GM23338 (cell line): ENCODE results near the gene PLEKHG4. TPM values are rescaled to one million over a fixed set of nuclear protein-coding genes. Genes with fewer than 3 reads are reported as not detected.

Source experiments
- ATAC-seq: fragments of 200-7000 bp; cut with Tn5 transposase; 3 replicates; pipeline ENCODE4 v1.9.1; 2020
- DNase-seq: peaks from one replicate; pipeline ENCODE4 v3.0.0-alpha.2; 2015; ENCODE audit warnings: low spot score
- H2AFZ ChIP-seq: fragments of 200-600 bp; sonication (generic); 2 replicates; pipeline ENCODE4 v1.8.0; 2016; ENCODE audit warnings: antibody characterized with exemption, mild to moderate bottlenecking, moderate library complexity
- H3F3A ChIP-seq: fragments of 200-600 bp; sonication (generic); replicated peaks from 2 replicates; pipeline ENCODE4 v1.8.0; 2017; ENCODE audit warnings: antibody characterized with exemption, mixed run types, low read depth
- H3K27ac ChIP-seq: fragments of 200-600 bp; sonication (generic); 2 replicates; pipeline ENCODE4 v1.6.1; 2016; ENCODE audit warnings: low read depth
- H3K27me3 ChIP-seq: fragments of 200-600 bp; sonication (generic); 2 replicates; pipeline ENCODE4 v1.8.0; 2016; ENCODE audit warnings: mild to moderate bottlenecking, mixed run types, moderate library complexity; ENCODE audit not compliant: insufficient read depth
- H3K36me3 ChIP-seq: fragments of 200-600 bp; sonication (generic); 2 replicates; pipeline ENCODE4 v1.8.0; 2016; ENCODE audit warnings: mild to moderate bottlenecking; ENCODE audit not compliant: insufficient read depth
- H3K4me1 ChIP-seq: fragments of 200-600 bp; sonication (generic); 2 replicates; pipeline ENCODE4 v1.8.0; 2016; ENCODE audit warnings: mild to moderate bottlenecking, moderate library complexity; ENCODE audit not compliant: insufficient read depth
- H3K4me2 ChIP-seq: fragments of 200-600 bp; sonication (generic); 2 replicates; pipeline ENCODE4 v1.7.1; 2017; ENCODE audit warnings: mixed run types
- H3K4me3 ChIP-seq: fragments of 200-600 bp; sonication (generic); 2 replicates; pipeline ENCODE4 v1.6.1; 2016; ENCODE audit warnings: mixed run types
- H3K79me2 ChIP-seq: fragments of 200-600 bp; sonication (generic); replicated peaks from 2 replicates; pipeline ENCODE4 v1.8.0; 2017; ENCODE audit warnings: mild to moderate bottlenecking; ENCODE audit not compliant: insufficient read depth
- H3K9me2 ChIP-seq: fragments of 200-600 bp; sonication (generic); 2 replicates; pipeline ENCODE4 v1.8.0; 2017; ENCODE audit not compliant: insufficient read depth
- H4K20me1 ChIP-seq: fragments of 200-600 bp; sonication (generic); replicated peaks from 2 replicates; pipeline ENCODE4 v1.8.0; 2017; ENCODE audit warnings: mild to moderate bottlenecking; ENCODE audit not compliant: insufficient read depth
- H3K27ac Mint-ChIP-seq: 2 replicates; pipeline ENCODE4 v1.8.0; 2020; ENCODE audit warnings: inconsistent platforms, mild to moderate bottlenecking, moderate library complexity, mixed read lengths
- H3K27me3 Mint-ChIP-seq: 3 replicates; pipeline ENCODE4 v1.8.0; 2022; ENCODE audit warnings: low read depth, mild to moderate bottlenecking, moderate library complexity, mixed read lengths, inconsistent platforms; ENCODE audit not compliant: insufficient read depth, poor library complexity
- H3K36me3 Mint-ChIP-seq: 3 replicates; pipeline ENCODE4 v1.8.0; 2021; ENCODE audit warnings: low read depth, mild to moderate bottlenecking, inconsistent platforms, moderate library complexity, mixed read lengths
- H3K4me1 Mint-ChIP-seq: 3 replicates; pipeline ENCODE4 v1.8.0; 2020; ENCODE audit warnings: mild to moderate bottlenecking, inconsistent platforms, mixed read lengths
- H3K4me3 Mint-ChIP-seq: 3 replicates; pipeline ENCODE4 v1.8.0; 2021; ENCODE audit warnings: moderate library complexity, mild to moderate bottlenecking, inconsistent platforms, mixed read lengths
- H3K9me3 Mint-ChIP-seq: 3 replicates; pipeline ENCODE4 v1.8.0; 2020; ENCODE audit warnings: moderate library complexity, mild to moderate bottlenecking, inconsistent platforms, mixed read lengths
- CREB1 ChIP-seq: fragments of 250-450 bp; sonication (Bioruptor Pico); IDR thresholded peaks from 2 replicates; pipeline ENCODE4 v1.5.0; 2020; ENCODE audit warnings: low read depth, mild to moderate bottlenecking, moderate library complexity
- EZH2 ChIP-seq: fragments of 200-600 bp; sonication (generic); IDR thresholded peaks from one replicate; pipeline ENCODE4 v1.8.0; 2017; ENCODE audit warnings: antibody characterized with exemption, mild to moderate bottlenecking, low read depth; ENCODE audit not compliant: unreplicated experiment
- EZH2phosphoT487 ChIP-seq: fragments of 200-600 bp; sonication (generic); IDR thresholded peaks from one replicate; pipeline ENCODE4 v1.8.1; 2018; ENCODE audit warnings: antibody characterized with exemption; ENCODE audit not compliant: unreplicated experiment
- JUNB ChIP-seq: IDR thresholded peaks from one replicate; pipeline ENCODE4 v1.6.1; 2016; ENCODE audit warnings: antibody characterized with exemption; ENCODE audit not compliant: unreplicated experiment
- NANOG ChIP-seq: IDR thresholded peaks from 2 replicates; pipeline ENCODE4 v1.6.1; 2016; ENCODE audit warnings: antibody characterized with exemption, borderline replicate concordance
- POLR2AphosphoS5 ChIP-seq: IDR thresholded peaks from 2 replicates; pipeline ENCODE4 v1.6.1; 2016; ENCODE audit warnings: antibody characterized with exemption, low read depth
- REST ChIP-seq: IDR thresholded peaks from one replicate; pipeline ENCODE4 v1.6.1; 2018; ENCODE audit warnings: antibody characterized with exemption; ENCODE audit not compliant: unreplicated experiment
- STAT1 ChIP-seq: IDR thresholded peaks from one replicate; pipeline ENCODE4 v1.6.1; 2016; ENCODE audit warnings: antibody characterized with exemption; ENCODE audit not compliant: unreplicated experiment
- ZNF114 ChIP-seq: fragments of 250-450 bp; sonication (Bioruptor Pico); IDR thresholded peaks from 2 replicates; pipeline ENCODE4 v1.5.0; 2020; ENCODE audit warnings: mild to moderate bottlenecking, moderate library complexity
- ZNF331 ChIP-seq: fragments of 250-450 bp; sonication (Bioruptor Pico); IDR thresholded peaks from 2 replicates; pipeline ENCODE4 v1.5.0; 2020; ENCODE audit warnings: low read depth, mild to moderate bottlenecking, moderate library complexity
- polyA plus RNA-seq: library from polyadenylated mRNA; unstranded; fragments of >200 nt; fragmentation: Nextera tagmentation; extraction: Ambion mirVana; gene quantifications from 2 replicates; pipeline ENCODE4 v1.2.1, GENCODE V29; 2016
- total RNA-seq: library from RNA; depleted of rRNA; stranded (reverse); fragments of >200 nt; shearing (Covaris generic); gene quantifications from 2 replicates; pipeline ENCODE4 v1.2.3, GENCODE V29; 2014
- TF ChIP-seq, protein P1 (sequence below), 2 experiments: fragments of 200-600 bp in 1 of 2; sonication (generic) in 1 of 2; conservative IDR thresholded peaks; 2 replicates each; pipeline versions ENCODE4 v1.5.1 to v1.6.1; 2016 to 2017; ENCODE audit warnings: antibody characterized with exemption in 2 of 2, low read depth in 2 of 2, mild to moderate bottlenecking in 2 of 2, moderate library complexity in 1 of 2
- TF ChIP-seq, protein P2 (sequence below): IDR thresholded peaks from 2 replicates; pipeline ENCODE4 v1.6.1; 2016; ENCODE audit warnings: antibody characterized with exemption
- TF ChIP-seq, protein P3 (sequence below): fragments of 250-450 bp; sonication (Bioruptor Pico); IDR thresholded peaks from 2 replicates; pipeline ENCODE4 v1.5.0; 2020; ENCODE audit warnings: mild to moderate bottlenecking, moderate library complexity

PLEKHG4 gene
- total and polyA plus RNA-seq, 2 experiments from 2014 or later = 3.2 to 10.3 TPM

GRCh38 chr16:67329901-67330300 is 50.6 kb downstream of the PLEKHG4 start:
- no peaks in the 10 kb centered on the region for H4K20me1 ChIP-seq
- no peaks in the 10 kb centered on the region for H3K79me2 ChIP-seq
- ATAC-seq = no peak
- no peak overlapping the region for H3K27ac Mint-ChIP-seq
- H3K4me2 ChIP-seq = no peak overlapping the region
- no peaks in the 10 kb centered on the region for H3K36me3 ChIP-seq
- H3K27me3 Mint-ChIP-seq = peaks cover 16% of the 10 kb centered on the region
- no peak for DNase-seq
- no peaks in the 10 kb centered on the region; the same call in 1 of the 2 replicates for H3K4me1 ChIP-seq
- no peak overlapping the region for H2AFZ ChIP-seq
- no peak for TF ChIP-seq REST
- no peak for TF ChIP-seq JUNB
- TF ChIP-seq STAT1 = no peak
- no peak for TF ChIP-seq NANOG
- TF ChIP-seq, protein P1, sequence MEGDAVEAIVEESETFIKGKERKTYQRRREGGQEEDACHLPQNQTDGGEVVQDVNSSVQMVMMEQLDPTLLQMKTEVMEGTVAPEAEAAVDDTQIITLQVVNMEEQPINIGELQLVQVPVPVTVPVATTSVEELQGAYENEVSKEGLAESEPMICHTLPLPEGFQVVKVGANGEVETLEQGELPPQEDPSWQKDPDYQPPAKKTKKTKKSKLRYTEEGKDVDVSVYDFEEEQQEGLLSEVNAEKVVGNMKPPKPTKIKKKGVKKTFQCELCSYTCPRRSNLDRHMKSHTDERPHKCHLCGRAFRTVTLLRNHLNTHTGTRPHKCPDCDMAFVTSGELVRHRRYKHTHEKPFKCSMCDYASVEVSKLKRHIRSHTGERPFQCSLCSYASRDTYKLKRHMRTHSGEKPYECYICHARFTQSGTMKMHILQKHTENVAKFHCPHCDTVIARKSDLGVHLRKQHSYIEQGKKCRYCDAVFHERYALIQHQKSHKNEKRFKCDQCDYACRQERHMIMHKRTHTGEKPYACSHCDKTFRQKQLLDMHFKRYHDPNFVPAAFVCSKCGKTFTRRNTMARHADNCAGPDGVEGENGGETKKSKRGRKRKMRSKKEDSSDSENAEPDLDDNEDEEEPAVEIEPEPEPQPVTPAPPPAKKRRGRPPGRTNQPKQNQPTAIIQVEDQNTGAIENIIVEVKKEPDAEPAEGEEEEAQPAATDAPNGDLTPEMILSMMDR (conservative IDR thresholded peaks at IDR 0.05; ENCODE audit: low read depth in 2 of 2) = no peak
- no peak for TF ChIP-seq EZH2phosphoT487
- no peak for TF ChIP-seq ZNF331 (CRISPR knock-in tag)
- no peak for TF ChIP-seq POLR2AphosphoS5
- TF ChIP-seq, protein P2, sequence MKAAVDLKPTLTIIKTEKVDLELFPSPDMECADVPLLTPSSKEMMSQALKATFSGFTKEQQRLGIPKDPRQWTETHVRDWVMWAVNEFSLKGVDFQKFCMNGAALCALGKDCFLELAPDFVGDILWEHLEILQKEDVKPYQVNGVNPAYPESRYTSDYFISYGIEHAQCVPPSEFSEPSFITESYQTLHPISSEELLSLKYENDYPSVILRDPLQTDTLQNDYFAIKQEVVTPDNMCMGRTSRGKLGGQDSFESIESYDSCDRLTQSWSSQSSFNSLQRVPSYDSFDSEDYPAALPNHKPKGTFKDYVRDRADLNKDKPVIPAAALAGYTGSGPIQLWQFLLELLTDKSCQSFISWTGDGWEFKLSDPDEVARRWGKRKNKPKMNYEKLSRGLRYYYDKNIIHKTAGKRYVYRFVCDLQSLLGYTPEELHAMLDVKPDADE = no peak
- TF ChIP-seq, protein P3, sequence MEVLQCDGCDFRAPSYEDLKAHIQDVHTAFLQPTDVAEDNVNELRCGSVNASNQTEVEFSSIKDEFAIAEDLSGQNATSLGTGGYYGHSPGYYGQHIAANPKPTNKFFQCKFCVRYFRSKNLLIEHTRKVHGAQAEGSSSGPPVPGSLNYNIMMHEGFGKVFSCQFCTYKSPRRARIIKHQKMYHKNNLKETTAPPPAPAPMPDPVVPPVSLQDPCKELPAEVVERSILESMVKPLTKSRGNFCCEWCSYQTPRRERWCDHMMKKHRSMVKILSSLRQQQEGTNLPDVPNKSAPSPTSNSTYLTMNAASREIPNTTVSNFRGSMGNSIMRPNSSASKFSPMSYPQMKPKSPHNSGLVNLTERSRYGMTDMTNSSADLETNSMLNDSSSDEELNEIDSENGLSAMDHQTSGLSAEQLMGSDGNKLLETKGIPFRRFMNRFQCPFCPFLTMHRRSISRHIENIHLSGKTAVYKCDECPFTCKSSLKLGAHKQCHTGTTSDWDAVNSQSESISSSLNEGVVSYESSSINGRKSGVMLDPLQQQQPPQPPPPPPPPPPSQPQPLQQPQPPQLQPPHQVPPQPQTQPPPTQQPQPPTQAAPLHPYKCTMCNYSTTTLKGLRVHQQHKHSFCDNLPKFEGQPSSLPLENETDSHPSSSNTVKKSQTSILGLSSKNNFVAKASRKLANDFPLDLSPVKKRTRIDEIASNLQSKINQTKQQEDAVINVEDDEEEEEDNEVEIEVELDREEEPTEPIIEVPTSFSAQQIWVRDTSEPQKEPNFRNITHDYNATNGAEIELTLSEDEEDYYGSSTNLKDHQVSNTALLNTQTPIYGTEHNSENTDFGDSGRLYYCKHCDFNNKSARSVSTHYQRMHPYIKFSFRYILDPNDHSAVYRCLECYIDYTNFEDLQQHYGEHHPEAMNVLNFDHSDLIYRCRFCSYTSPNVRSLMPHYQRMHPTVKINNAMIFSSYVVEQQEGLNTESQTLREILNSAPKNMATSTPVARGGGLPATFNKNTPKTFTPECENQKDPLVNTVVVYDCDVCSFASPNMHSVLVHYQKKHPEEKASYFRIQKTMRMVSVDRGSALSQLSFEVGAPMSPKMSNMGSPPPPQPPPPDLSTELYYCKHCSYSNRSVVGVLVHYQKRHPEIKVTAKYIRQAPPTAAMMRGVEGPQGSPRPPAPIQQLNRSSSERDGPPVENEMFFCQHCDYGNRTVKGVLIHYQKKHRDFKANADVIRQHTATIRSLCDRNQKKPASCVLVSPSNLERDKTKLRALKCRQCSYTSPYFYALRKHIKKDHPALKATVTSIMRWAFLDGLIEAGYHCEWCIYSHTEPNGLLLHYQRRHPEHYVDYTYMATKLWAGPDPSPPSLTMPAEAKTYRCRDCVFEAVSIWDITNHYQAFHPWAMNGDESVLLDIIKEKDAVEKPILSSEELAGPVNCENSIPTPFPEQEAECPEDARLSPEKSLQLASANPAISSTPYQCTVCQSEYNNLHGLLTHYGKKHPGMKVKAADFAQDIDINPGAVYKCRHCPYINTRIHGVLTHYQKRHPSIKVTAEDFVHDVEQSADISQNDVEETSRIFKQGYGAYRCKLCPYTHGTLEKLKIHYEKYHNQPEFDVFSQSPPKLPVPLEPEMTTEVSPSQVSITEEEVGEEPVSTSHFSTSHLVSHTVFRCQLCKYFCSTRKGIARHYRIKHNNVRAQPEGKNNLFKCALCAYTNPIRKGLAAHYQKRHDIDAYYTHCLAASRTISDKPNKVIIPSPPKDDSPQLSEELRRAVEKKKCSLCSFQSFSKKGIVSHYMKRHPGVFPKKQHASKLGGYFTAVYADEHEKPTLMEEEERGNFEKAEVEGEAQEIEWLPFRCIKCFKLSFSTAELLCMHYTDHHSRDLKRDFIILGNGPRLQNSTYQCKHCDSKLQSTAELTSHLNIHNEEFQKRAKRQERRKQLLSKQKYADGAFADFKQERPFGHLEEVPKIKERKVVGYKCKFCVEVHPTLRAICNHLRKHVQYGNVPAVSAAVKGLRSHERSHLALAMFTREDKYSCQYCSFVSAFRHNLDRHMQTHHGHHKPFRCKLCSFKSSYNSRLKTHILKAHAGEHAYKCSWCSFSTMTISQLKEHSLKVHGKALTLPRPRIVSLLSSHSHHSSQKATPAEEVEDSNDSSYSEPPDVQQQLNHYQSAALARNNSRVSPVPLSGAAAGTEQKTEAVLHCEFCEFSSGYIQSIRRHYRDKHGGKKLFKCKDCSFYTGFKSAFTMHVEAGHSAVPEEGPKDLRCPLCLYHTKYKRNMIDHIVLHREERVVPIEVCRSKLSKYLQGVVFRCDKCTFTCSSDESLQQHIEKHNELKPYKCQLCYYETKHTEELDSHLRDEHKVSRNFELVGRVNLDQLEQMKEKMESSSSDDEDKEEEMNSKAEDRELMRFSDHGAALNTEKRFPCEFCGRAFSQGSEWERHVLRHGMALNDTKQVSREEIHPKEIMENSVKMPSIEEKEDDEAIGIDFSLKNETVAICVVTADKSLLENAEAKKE (CRISPR knock-in tag) = no peak
- no peak for TF ChIP-seq ZNF114 (CRISPR knock-in tag)
- no peak for TF ChIP-seq CREB1 (CRISPR knock-in tag)
- no peak for TF ChIP-seq EZH2
- no peak overlapping the region for H3K27ac ChIP-seq
- peaks cover 8% of the 10 kb centered on the region for H3K9me3 Mint-ChIP-seq
- H3K4me1 Mint-ChIP-seq = peaks cover 6% of the 10 kb centered on the region
- H3K27me3 ChIP-seq = peaks cover 17% of the 10 kb centered on the region
- H3K9me2 ChIP-seq = no peaks in the 10 kb centered on the region
- no peaks in the 10 kb centered on the region; the same call in 1 of the 2 replicates for H3F3A ChIP-seq
- no peak overlapping the region for H3K4me3 Mint-ChIP-seq
- H3K36me3 Mint-ChIP-seq = no peaks in the 10 kb centered on the region
- no peak overlapping the region for H3K4me3 ChIP-seq
